DND-41 (cell line): Measurements from ENCODE around the gene OR4C6.
A peak's percentile ranks its signal among the peaks of the same experiment; 100 is the strongest.

ENCODE experiments used
- CTCF ChIP-seq: IDR thresholded peaks from 2 replicates; pipeline ENCODE4 v1.5.1; 2012; ENCODE audit warnings: borderline replicate concordance, low read length, moderate library complexity, mild to moderate bottlenecking; ENCODE audit not compliant: poor library complexity, severe bottlenecking; ENCODE audit errors: extremely low read depth
- EZH2 ChIP-seq: IDR thresholded peaks from 3 replicates; pipeline ENCODE4 v1.6.1; 2012; ENCODE audit warnings: borderline replicate concordance, low read depth, mild to moderate bottlenecking, moderate library complexity, low read length, inconsistent platforms; ENCODE audit not compliant: severe bottlenecking

DNA sequence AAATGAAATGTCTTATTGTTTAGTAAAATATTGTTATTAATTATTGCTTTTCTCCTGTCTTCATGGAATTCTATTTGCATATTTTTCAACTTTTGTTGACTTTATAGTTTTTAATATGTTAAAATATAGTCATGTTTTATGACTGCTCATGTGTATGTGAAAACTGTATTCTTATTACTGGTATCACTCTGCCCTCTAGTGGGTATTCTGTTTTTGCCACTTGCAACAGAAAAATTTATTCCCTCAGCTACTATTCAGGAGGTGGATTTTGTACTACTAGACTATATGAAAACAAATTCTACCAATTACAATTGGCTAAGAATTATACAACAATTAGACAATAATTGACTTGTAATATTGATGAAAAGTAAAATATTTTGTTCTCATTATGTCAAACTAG lies 45.0 kb downstream of the OR4C6 start:
- peak; percentile 79 for TF ChIP-seq CTCF
- no peak for TF ChIP-seq EZH2
